Activated naive CD4-positive, alpha-beta T cell treated with anti-CD3 and anti-CD28 coated beads, Interleukin-2, amount 50 U/mL, for 24 hours (primary cell): Measurements from ENCODE around the gene NTNG2.
"Not testable (repeated sequence)": the region's sequence is repeated elsewhere in the genome, so short reads cannot be mapped to it uniquely, and the experiment has no call there.

ENCODE experiments used
- H3K27ac Mint-ChIP-seq: one replicate; pipeline ENCODE4 v1.8.0; 2021; ENCODE audit warnings: mild to moderate bottlenecking, mixed read lengths
- H3K27me3 Mint-ChIP-seq: one replicate; pipeline ENCODE4 v1.8.0; 2021; ENCODE audit warnings: mixed read lengths
- H3K36me3 Mint-ChIP-seq: one replicate; pipeline ENCODE4 v1.8.0; 2021; ENCODE audit warnings: mixed read lengths
- H3K4me1 Mint-ChIP-seq: one replicate; pipeline ENCODE4 v1.8.0; 2021; ENCODE audit warnings: mixed read lengths
- H3K4me3 Mint-ChIP-seq: one replicate; pipeline ENCODE4 v1.8.0; 2021; ENCODE audit warnings: mild to moderate bottlenecking, mixed read lengths
- H3K9me3 Mint-ChIP-seq: one replicate; pipeline ENCODE4 v1.8.0; 2021; ENCODE audit warnings: mixed read lengths

The NTNG2 gene

DNA sequence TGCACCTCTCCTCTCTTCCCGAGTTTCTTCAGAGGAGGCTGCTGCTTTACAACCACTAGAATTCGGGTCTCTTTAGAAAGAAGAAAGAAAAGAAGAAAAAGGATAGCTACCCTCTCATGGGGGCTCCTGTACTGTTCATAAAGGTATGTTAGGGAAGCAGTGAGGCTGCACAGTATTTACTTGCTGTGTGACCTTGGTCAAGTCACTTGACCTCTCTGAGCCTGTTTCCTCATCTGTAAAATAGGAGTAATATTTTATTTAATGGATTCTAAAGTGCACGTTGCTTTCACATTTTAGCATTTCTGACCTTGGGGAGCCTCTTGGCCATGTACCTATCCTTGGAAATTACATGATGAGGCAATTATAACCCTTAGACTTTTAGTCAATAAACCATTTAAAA is 104.2 kb downstream of the NTNG2 start:
- Mint-ChIP-seq H3K9me3 (no peaks in the 10 kb centered on the region), H3K27me3 (no peaks in the 10 kb centered on the region), H3K4me1 (peaks cover 16% of the 10 kb centered on the region), H3K4me3 (no peak overlapping the region), H3K36me3 (peaks cover 19% of the 10 kb centered on the region), H3K27ac (no peak overlapping the region)

DNA sequence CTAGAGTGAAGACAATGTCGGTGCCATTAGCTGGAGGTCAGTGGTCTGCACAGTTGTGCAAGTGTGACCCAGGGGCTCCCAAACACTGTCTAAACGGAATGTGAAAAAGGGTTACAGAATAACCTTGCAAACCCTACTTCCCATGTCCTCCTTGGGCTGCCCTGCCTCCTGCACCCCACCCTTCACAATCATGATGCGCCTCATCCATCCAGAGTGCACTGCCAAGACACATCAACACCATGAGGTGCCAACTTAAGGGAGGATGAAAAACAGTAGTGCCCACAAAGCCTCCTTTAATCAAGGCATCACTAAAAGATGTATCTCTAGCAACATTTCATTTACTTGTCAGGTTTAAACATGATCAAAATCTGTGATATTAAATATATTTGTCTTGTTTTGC is 105.8 kb downstream of the NTNG2 start:
- H3K4me1 Mint-ChIP-seq, result peaks cover 16% of the 10 kb centered on the region
- H3K4me3 Mint-ChIP-seq, result no peak overlapping the region
- H3K36me3 Mint-ChIP-seq, result peaks cover 21% of the 10 kb centered on the region
- H3K9me3 Mint-ChIP-seq, result no peaks in the 10 kb centered on the region
- H3K27me3 Mint-ChIP-seq, result no peaks in the 10 kb centered on the region
- peak overlapping the region; percentile 72 for H3K27ac Mint-ChIP-seq

DNA sequence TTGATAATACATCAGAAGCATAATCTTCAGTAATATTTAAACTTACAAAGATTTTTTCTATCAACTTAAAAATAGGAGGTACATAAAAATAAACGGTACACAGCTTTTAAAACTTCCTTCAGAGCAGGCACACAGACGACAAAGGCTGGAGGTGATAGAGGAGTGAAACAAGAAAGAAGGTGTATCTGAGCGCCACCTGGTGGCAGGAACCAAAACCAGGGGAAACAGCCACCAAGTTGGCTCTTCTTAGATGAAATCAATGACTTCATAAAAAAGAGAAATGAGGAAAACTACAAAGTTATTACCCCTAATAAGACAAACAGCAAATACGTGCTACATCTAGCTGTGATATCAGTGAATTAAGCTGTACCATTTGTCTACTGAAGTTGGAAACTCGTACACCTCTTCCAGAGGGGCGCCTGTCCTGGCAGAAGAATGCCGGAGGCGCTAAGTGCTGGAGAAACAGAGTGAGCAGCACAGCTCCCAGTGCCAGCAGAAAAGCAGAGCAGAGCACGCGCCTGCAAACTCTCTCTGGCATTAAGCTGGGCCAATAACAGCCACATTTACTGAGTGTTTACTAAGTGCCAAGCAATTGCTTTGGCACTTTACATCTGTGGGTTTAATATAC is 107.0 kb downstream of the NTNG2 start:
- Mint-ChIP-seq H3K27ac (peak overlapping the region; percentile 80), H3K27me3 (no peaks in the 10 kb centered on the region), H3K36me3 (peaks cover 25% of the 10 kb centered on the region), H3K4me1 (peaks cover 16% of the 10 kb centered on the region), H3K4me3 (no peak overlapping the region), H3K9me3 (no peaks in the 10 kb centered on the region)

DNA sequence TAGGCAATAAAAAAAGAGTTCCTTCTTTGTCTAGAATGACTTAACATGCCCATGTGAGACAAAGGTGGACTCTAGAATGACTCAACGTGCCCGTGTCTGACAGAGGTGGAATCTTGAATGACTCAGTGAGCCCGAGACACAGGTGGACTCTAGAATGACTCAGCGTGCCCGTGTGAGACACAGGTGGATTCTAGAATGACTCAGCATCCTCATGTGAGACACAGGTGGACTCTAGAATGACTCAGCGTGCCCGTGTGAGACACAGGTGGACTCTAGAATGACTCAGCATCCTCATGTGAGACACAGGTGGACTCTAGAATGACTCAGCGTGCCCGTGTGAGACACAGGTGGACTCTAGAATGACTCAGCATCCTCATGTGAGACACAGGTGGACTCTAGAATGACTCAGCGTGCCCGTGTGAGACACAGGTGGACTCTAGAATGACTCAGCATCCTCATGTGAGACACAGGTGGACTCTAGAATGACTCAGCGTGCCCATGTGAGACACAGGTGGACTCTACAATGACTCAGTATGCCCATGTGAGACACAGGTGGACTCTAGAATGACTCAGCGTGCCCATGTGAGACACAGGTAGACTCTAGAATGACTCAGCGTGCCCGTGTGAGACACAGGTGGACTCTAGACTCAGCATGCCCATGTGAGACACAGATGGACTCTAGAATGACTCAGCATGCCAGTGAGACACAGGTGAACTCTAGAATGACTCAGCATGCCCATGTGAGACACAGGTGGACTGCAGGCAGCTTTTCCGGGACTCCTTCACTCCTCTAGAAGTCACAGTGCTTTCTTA is 108.1 kb downstream of the NTNG2 start:
- H3K27me3 Mint-ChIP-seq, result not testable (repeated sequence)

DNA sequence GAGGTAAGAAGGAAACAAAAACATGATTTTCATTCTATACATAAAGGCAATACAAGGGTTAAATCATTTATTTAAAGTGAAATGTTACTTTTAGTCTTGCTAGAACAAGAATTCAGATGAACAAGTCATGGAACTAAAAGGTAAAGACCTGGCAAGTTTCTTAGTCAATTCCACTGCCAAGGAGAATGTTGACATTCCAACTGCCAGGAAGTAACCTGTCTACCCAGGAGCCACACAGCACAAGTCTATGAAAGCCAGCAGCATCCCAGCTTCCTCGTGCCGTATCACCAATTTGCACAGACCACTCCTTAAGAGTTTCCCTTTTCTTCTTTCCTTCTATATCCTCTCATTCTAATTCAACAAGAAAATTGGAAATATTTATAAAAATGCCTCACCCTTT is 113.0 kb downstream of the NTNG2 start:
- Mint-ChIP-seq H3K27me3 (no peaks in the 10 kb centered on the region), H3K4me3 (no peak overlapping the region), H3K9me3 (no peaks in the 10 kb centered on the region), H3K36me3 (peaks cover 30% of the 10 kb centered on the region), H3K4me1 (peaks cover 4% of the 10 kb centered on the region), H3K27ac (peak overlapping the region; percentile 42)

More for the DNA sequence above, 108.1 kb downstream of the NTNG2 start:
- Mint-ChIP-seq H3K27ac (peak overlapping the region; percentile 87), H3K4me1 (peaks cover 16% of the 10 kb centered on the region), H3K36me3 (peaks cover 25% of the 10 kb centered on the region)
- not testable (repeated sequence) for H3K9me3 Mint-ChIP-seq, H3K4me3 Mint-ChIP-seq

DNA sequence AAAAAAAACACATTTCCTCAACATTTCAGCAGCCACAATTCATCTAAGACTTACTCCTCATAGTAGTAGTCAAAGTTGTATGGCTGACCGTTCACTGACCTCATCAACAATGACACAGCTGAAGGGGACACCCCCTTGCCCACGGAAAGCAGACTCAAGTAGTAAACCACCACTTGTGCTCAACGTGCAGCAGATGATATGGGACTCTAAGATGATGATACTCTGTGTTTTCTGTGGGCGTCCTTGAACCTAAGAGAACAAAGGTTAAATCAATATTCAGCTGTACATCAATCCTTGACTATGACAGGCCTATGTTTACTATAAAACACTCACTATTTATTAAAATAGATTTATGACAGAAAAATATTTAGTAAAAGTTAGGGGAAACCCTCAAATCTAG is 121.3 kb downstream of the NTNG2 start:
- Mint-ChIP-seq H3K4me3 (no peak overlapping the region), H3K4me1 (no peaks in the 10 kb centered on the region), H3K27ac (no peak overlapping the region), H3K36me3 (peaks cover 17% of the 10 kb centered on the region), H3K27me3 (no peaks in the 10 kb centered on the region), H3K9me3 (no peaks in the 10 kb centered on the region)

DNA sequence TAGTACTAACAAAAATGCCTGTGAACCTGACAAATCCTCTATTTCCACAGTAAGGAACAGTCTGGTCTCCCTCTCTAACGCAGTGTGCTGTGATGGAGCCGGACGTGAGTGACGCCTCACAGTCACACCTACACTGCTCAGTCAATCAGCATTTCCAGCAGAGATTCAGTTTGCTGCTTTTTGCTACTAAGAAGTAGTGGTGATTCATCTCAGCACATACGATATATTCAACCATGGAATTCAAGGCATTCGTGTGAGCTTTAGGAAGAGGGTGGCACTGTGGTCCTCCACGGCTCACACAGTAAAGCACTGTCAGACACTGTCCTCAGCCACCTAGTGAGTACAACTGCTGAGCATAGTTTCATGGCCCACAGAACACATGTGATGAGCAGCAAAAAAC is 122.0 kb downstream of the NTNG2 start:
- Mint-ChIP-seq H3K4me3 (no peak overlapping the region), H3K9me3 (no peaks in the 10 kb centered on the region), H3K27me3 (no peaks in the 10 kb centered on the region), H3K4me1 (no peaks in the 10 kb centered on the region), H3K27ac (no peak overlapping the region), H3K36me3 (peaks cover 18% of the 10 kb centered on the region)

DNA sequence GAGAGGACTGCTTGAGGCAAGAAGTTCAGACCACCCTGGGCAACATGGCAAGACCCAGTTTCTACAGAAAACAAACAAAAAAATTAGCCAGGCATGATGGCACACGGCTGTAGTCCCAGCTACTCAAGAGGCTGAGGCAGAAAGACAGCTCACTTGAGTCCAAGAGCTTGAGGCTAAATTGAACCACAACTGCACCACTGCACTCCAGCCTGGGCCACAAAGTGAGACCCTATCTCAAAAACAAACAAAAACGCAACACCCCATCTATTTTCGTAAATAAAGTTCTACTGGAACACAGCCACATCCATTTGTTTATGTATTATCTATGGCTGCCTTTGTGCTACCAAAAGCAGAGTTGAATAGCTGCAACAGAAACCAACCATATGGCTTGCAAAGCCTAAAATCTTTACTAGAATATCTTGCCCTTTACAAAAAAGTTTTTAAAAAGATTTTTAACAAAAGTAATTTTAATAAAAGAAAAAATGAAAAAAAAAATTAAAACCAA is 125.5 kb downstream of the NTNG2 start:
- Mint-ChIP-seq H3K27me3 (no peaks in the 10 kb centered on the region), H3K9me3 (no peaks in the 10 kb centered on the region), H3K27ac (no peak overlapping the region), H3K4me1 (no peaks in the 10 kb centered on the region), H3K36me3 (peaks cover 12% of the 10 kb centered on the region), H3K4me3 (no peak overlapping the region)

DNA sequence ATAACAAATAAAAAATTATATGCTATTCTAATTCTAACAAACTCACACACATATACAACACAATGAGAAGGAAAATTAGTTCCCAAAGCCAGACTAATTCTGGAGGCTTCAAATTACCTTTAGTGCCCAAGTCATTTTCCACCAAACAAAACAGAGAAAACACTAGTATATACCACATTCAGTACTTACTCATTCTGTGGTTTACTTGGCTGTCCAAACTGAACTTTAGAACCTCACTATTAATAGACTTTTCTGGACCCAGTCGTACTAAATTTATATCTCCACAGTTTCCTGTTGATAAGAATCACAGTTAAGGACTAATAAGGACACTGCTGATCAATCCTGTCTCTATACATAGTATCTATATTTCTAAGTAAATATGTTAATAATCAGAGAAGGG is 126.5 kb downstream of the NTNG2 start:
- no peaks in the 10 kb centered on the region for H3K9me3 Mint-ChIP-seq
- no peaks in the 10 kb centered on the region for H3K27me3 Mint-ChIP-seq
- H3K4me3 Mint-ChIP-seq, result no peak overlapping the region
- H3K4me1 Mint-ChIP-seq, result peaks cover 7% of the 10 kb centered on the region
- peaks cover 7% of the 10 kb centered on the region for H3K36me3 Mint-ChIP-seq
- H3K27ac Mint-ChIP-seq, result no peak overlapping the region

DNA sequence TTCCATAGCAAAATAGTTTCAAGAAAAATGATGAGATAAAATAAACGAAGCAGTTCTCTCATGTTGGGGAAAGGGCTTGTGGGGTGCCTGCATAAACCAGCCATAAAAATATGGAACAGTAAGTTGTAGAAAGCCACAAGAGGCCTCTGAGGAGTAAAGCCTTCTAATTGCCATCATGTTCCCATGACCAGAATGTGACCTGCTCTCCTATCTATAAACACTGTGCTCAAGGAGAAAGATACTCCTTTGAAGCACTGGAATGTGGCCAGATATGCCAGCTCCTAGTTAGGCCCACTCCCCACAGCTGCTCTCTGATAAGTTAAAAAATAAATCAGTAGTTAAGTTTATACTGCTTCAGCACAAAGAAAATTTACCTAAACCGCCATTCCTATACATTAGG is 127.1 kb downstream of the NTNG2 start:
- no peaks in the 10 kb centered on the region for H3K27me3 Mint-ChIP-seq
- H3K27ac Mint-ChIP-seq, result peak overlapping the region; percentile 23
- peaks cover 9% of the 10 kb centered on the region for H3K4me1 Mint-ChIP-seq
- H3K36me3 Mint-ChIP-seq, result peaks cover 7% of the 10 kb centered on the region
- H3K9me3 Mint-ChIP-seq, result no peaks in the 10 kb centered on the region
- no peak overlapping the region for H3K4me3 Mint-ChIP-seq

DNA sequence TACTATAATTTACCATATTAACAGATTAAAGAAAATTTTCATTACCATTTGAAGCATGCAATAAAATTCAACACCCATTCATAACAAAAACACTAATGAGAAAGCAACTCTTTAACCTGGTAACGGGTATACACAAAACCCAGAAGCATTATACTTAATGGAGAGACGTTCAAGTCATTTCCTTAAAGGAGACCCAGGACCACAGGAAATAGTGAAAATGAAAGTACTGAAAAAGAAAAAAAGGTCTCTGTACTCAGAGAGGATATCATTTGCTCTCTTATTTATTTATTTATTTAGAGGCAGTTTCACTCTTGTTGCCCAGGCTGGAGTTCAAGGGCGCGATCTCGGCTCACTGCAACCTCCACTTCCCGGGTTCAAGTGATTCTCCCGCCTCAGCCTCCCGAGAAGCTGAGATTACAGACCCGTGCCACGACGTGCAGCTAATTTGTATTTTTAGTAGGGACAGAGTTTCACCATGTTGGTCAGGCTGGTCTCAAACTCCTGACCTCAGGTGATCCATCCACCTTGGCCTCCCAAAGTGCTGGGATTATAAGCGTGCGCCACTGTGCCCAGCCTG is 131.4 kb downstream of the NTNG2 start:
- Mint-ChIP-seq H3K27me3 (no peaks in the 10 kb centered on the region), H3K36me3 (peaks cover 8% of the 10 kb centered on the region), H3K9me3 (no peaks in the 10 kb centered on the region), H3K27ac (peak overlapping the region; percentile 46), H3K4me3 (peak overlapping the region; percentile 44), H3K4me1 (peaks cover 22% of the 10 kb centered on the region)
